SK-N-SH treated with all-trans-retinoic acid at 6 μM for 48 hours (cell line): ENCODE data around the gene VMP1.

ENCODE experiments used
- ATAC-seq: fragments of 200-7000 bp; cut with Tn5 transposase; 3 replicates; pipeline ENCODE4 v1.9.1; 2020; ENCODE audit warnings: mild to moderate bottlenecking, moderate library complexity
- ARNTL ChIP-seq: fragments of 450-650 bp; formaldehyde crosslinking; IDR thresholded peaks from 2 replicates; pipeline ENCODE4 v1.5.0; 2020; ENCODE audit warnings: low read depth, mild to moderate bottlenecking, moderate library complexity, borderline replicate concordance
- BACH2 ChIP-seq: fragments of 250-450 bp; sonication (Bioruptor Pico); IDR thresholded peaks from 2 replicates; pipeline ENCODE4 v1.9.0; 2021; ENCODE audit warnings: mild to moderate bottlenecking, borderline replicate concordance
- CREB5 ChIP-seq: fragments of 250-450 bp; sonication (Bioruptor Pico); IDR thresholded peaks from 2 replicates; pipeline ENCODE4 v1.5.1; 2020; ENCODE audit warnings: low read depth, mild to moderate bottlenecking, moderate library complexity
- CSDC2 ChIP-seq: fragments of 250-450 bp; sonication (Bioruptor Pico); IDR thresholded peaks from 2 replicates; pipeline ENCODE4 v1.5.0; 2020; ENCODE audit warnings: mild to moderate bottlenecking, moderate library complexity
- ESRRG ChIP-seq: fragments of 250-450 bp; sonication (Bioruptor Pico); IDR thresholded peaks from 2 replicates; pipeline ENCODE4 v1.6.1; 2021; ENCODE audit warnings: mild to moderate bottlenecking
- GLIS3 ChIP-seq: fragments of 250-450 bp; sonication (Bioruptor Pico); IDR thresholded peaks from 2 replicates; pipeline ENCODE4 v1.5.0; 2020; ENCODE audit warnings: mild to moderate bottlenecking, moderate library complexity
- ISL1 ChIP-seq: fragments of 250-450 bp; sonication (Bioruptor Pico); IDR thresholded peaks from 2 replicates; pipeline ENCODE4 v2.1.2; 2022; ENCODE audit warnings: mild to moderate bottlenecking, moderate library complexity
- OSR1 ChIP-seq: fragments of 250-450 bp; sonication (Bioruptor Pico); IDR thresholded peaks from 2 replicates; pipeline ENCODE4 v1.8.0; 2022; ENCODE audit warnings: moderate library complexity, mild to moderate bottlenecking, inconsistent platforms
- POU6F1 ChIP-seq: fragments of 250-450 bp; sonication (Bioruptor Pico); IDR thresholded peaks from 2 replicates; pipeline ENCODE4 v1.8.0; 2021; ENCODE audit warnings: low read depth, mild to moderate bottlenecking, moderate library complexity, borderline replicate concordance
- PPARA ChIP-seq: fragments of 250-450 bp; sonication (Bioruptor Pico); IDR thresholded peaks from 2 replicates; pipeline ENCODE4 v1.5.0; 2020; ENCODE audit warnings: mild to moderate bottlenecking, borderline replicate concordance
- RARB ChIP-seq: fragments of 250-450 bp; sonication (Bioruptor Pico); IDR thresholded peaks from 2 replicates; pipeline ENCODE4 v1.8.0; 2021; ENCODE audit warnings: mild to moderate bottlenecking, moderate library complexity
- SNAI2 ChIP-seq: fragments of 250-450 bp; sonication (Bioruptor Pico); IDR thresholded peaks from 2 replicates; pipeline ENCODE4 v1.5.0; 2020; ENCODE audit warnings: mild to moderate bottlenecking, moderate library complexity
- TCF4 ChIP-seq: fragments of 250-450 bp; sonication (Bioruptor Pico); IDR thresholded peaks from 2 replicates; pipeline ENCODE4 v1.8.0; 2021; ENCODE audit warnings: mild to moderate bottlenecking, moderate library complexity, borderline replicate concordance
- TOX ChIP-seq: fragments of 250-450 bp; sonication (Bioruptor Pico); IDR thresholded peaks from 2 replicates; pipeline ENCODE4 v1.8.0; 2021; ENCODE audit warnings: mild to moderate bottlenecking, moderate library complexity, borderline replicate concordance
- ZC3H10 ChIP-seq: fragments of 250-450 bp; sonication (Bioruptor Pico); IDR thresholded peaks from 2 replicates; pipeline ENCODE4 v1.5.1; 2021; ENCODE audit warnings: mild to moderate bottlenecking, moderate library complexity
- ZFP3 ChIP-seq: fragments of 250-450 bp; sonication (Bioruptor Pico); IDR thresholded peaks from 2 replicates; pipeline ENCODE4 v1.5.0; 2020; ENCODE audit warnings: mild to moderate bottlenecking, moderate library complexity
- ZFP30 ChIP-seq: fragments of 450-650 bp; formaldehyde crosslinking; IDR thresholded peaks from 2 replicates; pipeline ENCODE4 v1.5.0; 2022; ENCODE audit warnings: mild to moderate bottlenecking, moderate library complexity
- ZNF565 ChIP-seq: fragments of 450-650 bp; formaldehyde crosslinking; conservative IDR thresholded peaks from 2 replicates; pipeline ENCODE4 v1.5.0; 2020; ENCODE audit warnings: low read depth, mild to moderate bottlenecking, moderate library complexity
- ZNF70 ChIP-seq: fragments of 450-650 bp; formaldehyde crosslinking; IDR thresholded peaks from 2 replicates; pipeline ENCODE4 v1.5.0; 2020; ENCODE audit warnings: mild to moderate bottlenecking, moderate library complexity
- ZNF8 ChIP-seq: fragments of 450-650 bp; formaldehyde crosslinking; IDR thresholded peaks from 2 replicates; pipeline ENCODE4 v1.5.0; 2020; ENCODE audit warnings: mild to moderate bottlenecking, moderate library complexity
- TF ChIP-seq, protein P1 (sequence below): fragments of 250-450 bp; sonication (Bioruptor Pico); IDR thresholded peaks from 2 replicates; pipeline ENCODE4 v1.5.0; 2020; ENCODE audit warnings: mild to moderate bottlenecking, moderate library complexity
- TF ChIP-seq, protein P2 (sequence below): fragments of 250-450 bp; sonication (Bioruptor Pico); IDR thresholded peaks from 2 replicates; pipeline ENCODE4 v1.8.0; 2020; ENCODE audit warnings: mild to moderate bottlenecking, moderate library complexity, borderline replicate concordance

Gene VMP1

DNA sequence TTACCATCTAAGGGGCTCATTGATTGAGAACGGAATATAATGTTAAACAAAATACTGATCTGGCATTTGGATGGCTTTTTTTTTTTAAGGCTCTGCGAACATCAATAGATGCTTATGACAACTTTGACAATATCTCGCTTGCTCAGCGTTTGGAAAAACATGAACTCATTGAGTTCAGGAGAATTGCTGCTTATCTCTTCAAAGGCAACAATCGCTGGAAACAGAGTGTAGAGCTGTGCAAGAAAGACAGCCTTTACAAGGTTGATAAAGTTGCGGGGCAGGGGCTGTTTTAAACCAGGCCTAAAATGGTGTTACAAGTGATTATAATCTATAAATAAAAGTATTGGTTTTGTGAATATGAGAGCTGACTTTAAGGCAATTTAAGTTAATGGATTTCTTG is 22.5 kb upstream of the VMP1 start:
- no peak for TF ChIP-seq ZNF70 (CRISPR knock-in tag)
- no peak for TF ChIP-seq ZFP3 (CRISPR knock-in tag)
- TF ChIP-seq SNAI2 (CRISPR knock-in tag): no peak
- TF ChIP-seq TOX (CRISPR knock-in tag): no peak
- no peak for TF ChIP-seq RARB
- no peak for TF ChIP-seq ZC3H10
- no peak for TF ChIP-seq ARNTL
- no peak for TF ChIP-seq OSR1
- no peak for TF ChIP-seq CREB5
- TF ChIP-seq ESRRG (CRISPR knock-in tag): no peak
- no peak for TF ChIP-seq PPARA
- ATAC-seq: no peak

DNA sequence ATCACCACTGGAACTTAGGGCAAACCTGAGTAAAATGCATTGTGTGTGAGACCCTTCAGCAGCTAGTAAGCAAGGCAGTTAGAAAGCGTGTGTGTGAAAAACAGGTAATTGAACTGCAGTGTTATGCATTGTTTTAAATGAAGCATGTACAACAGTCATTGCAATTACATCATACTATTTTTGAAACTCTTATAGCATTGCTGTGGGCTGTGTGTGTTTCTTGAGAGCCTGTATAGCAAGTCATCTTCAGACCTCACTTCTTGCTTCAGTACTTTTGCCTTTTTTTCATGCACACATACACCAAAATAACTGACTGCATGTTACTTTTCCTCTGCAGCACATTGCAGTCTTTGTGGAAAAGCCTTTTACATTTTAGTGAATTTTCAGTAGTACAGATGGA is 19.4 kb upstream of the VMP1 start:
- no peak for TF ChIP-seq PPARA
- TF ChIP-seq ZNF8 (CRISPR knock-in tag): no peak
- TF ChIP-seq ESRRG (CRISPR knock-in tag): no peak
- no peak for TF ChIP-seq POU6F1 (CRISPR knock-in tag)
- no peak for TF ChIP-seq ARNTL
- no peak for TF ChIP-seq CSDC2
- TF ChIP-seq, protein P1, sequence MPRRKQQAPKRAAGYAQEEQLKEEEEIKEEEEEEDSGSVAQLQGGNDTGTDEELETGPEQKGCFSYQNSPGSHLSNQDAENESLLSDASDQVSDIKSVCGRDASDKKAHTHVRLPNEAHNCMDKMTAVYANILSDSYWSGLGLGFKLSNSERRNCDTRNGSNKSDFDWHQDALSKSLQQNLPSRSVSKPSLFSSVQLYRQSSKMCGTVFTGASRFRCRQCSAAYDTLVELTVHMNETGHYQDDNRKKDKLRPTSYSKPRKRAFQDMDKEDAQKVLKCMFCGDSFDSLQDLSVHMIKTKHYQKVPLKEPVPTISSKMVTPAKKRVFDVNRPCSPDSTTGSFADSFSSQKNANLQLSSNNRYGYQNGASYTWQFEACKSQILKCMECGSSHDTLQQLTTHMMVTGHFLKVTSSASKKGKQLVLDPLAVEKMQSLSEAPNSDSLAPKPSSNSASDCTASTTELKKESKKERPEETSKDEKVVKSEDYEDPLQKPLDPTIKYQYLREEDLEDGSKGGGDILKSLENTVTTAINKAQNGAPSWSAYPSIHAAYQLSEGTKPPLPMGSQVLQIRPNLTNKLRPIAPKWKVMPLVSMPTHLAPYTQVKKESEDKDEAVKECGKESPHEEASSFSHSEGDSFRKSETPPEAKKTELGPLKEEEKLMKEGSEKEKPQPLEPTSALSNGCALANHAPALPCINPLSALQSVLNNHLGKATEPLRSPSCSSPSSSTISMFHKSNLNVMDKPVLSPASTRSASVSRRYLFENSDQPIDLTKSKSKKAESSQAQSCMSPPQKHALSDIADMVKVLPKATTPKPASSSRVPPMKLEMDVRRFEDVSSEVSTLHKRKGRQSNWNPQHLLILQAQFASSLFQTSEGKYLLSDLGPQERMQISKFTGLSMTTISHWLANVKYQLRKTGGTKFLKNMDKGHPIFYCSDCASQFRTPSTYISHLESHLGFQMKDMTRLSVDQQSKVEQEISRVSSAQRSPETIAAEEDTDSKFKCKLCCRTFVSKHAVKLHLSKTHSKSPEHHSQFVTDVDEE (CRISPR knock-in tag): no peak
- no peak for TF ChIP-seq OSR1
- TF ChIP-seq ZNF565 (CRISPR knock-in tag): no peak
- TF ChIP-seq GLIS3 (CRISPR knock-in tag): no peak
- TF ChIP-seq TCF4 (CRISPR knock-in tag): no peak
- TF ChIP-seq, all 23 proteins: peak for 0

DNA sequence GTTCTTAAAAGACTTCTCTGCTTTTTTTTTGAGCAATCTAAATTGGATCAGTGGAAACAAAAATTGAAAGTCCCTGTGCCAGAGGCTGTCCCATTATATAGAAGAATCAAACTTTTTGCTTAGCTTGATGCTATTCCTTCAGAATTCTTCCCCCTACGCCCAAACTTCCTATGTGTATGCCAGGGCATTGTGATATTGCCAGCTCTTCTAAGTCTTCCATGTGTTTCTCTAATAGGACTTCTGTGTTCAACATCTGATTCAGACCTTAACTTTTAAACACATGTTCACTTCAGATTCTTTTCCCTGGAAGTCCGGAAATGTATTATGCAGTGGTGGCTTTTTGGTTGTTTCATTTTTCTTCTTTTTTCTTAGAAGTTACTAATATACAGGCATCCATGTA is 19.0 kb upstream of the VMP1 start:
- no peak for ATAC-seq
- TF ChIP-seq ISL1 (CRISPR knock-in tag): no peak
- TF ChIP-seq, protein P2, sequence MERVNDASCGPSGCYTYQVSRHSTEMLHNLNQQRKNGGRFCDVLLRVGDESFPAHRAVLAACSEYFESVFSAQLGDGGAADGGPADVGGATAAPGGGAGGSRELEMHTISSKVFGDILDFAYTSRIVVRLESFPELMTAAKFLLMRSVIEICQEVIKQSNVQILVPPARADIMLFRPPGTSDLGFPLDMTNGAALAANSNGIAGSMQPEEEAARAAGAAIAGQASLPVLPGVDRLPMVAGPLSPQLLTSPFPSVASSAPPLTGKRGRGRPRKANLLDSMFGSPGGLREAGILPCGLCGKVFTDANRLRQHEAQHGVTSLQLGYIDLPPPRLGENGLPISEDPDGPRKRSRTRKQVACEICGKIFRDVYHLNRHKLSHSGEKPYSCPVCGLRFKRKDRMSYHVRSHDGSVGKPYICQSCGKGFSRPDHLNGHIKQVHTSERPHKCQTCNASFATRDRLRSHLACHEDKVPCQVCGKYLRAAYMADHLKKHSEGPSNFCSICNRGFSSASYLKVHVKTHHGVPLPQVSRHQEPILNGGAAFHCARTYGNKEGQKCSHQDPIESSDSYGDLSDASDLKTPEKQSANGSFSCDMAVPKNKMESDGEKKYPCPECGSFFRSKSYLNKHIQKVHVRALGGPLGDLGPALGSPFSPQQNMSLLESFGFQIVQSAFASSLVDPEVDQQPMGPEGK (CRISPR knock-in tag): no peak
- no peak for TF ChIP-seq OSR1
- no peak for TF ChIP-seq GLIS3 (CRISPR knock-in tag)
- no peak for TF ChIP-seq CSDC2
- no peak for TF ChIP-seq ZFP3 (CRISPR knock-in tag)
- no peak for TF ChIP-seq ZC3H10
- no peak for TF ChIP-seq ZNF8 (CRISPR knock-in tag)
- TF ChIP-seq, all 23 proteins: peak for 0

More for the DNA sequence above, 19.4 kb upstream of the VMP1 start:
- no peak; the same call in 2 of the 3 replicates for ATAC-seq

DNA sequence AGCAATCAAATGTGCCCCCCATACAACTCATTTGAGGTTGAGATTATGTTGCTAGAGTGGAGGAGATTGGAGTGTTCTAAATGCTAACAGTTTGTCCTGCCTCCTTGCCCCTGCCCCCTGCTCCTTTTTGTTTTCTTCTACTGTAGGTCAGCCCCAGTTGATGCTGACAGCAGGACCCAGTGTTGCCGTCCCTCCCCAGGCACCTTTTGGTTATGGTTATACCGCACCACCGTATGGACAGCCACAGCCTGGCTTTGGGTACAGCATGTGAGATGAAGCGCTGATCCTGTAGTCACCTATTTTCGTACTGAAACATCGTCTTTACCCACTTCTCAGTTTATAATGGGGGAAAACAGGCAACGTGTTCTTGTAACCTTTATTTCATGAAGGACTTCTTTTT is 13.9 kb upstream of the VMP1 start:
- no peak for TF ChIP-seq TOX (CRISPR knock-in tag)
- TF ChIP-seq ISL1 (CRISPR knock-in tag): no peak
- TF ChIP-seq BACH2 (CRISPR knock-in tag): no peak
- TF ChIP-seq, protein P1 (CRISPR knock-in tag): no peak
- TF ChIP-seq ZFP30 (CRISPR knock-in tag): no peak
- no peak for TF ChIP-seq SNAI2 (CRISPR knock-in tag)
- no peak for TF ChIP-seq ESRRG (CRISPR knock-in tag)
- no peak for TF ChIP-seq RARB
- TF ChIP-seq ARNTL: no peak
- TF ChIP-seq POU6F1 (CRISPR knock-in tag): no peak
- TF ChIP-seq OSR1: no peak
- no peak for ATAC-seq
